Fibroblast of peridontal ligament (primary cell): Measurements from ENCODE around the gene DNMT3A.
A peak's percentile ranks its signal among the peaks of the same experiment; 100 is the strongest.

ENCODE experiments used
- DNase-seq: peaks from one replicate; pipeline ENCODE4 v3.0.0-alpha.2; 2010; ENCODE audit errors: extremely low read depth

The DNMT3A gene

GRCh38 chr2:25347205-25347815 is 5.6 kb upstream of the DNMT3A start:
- no peak for DNase-seq

DNA sequence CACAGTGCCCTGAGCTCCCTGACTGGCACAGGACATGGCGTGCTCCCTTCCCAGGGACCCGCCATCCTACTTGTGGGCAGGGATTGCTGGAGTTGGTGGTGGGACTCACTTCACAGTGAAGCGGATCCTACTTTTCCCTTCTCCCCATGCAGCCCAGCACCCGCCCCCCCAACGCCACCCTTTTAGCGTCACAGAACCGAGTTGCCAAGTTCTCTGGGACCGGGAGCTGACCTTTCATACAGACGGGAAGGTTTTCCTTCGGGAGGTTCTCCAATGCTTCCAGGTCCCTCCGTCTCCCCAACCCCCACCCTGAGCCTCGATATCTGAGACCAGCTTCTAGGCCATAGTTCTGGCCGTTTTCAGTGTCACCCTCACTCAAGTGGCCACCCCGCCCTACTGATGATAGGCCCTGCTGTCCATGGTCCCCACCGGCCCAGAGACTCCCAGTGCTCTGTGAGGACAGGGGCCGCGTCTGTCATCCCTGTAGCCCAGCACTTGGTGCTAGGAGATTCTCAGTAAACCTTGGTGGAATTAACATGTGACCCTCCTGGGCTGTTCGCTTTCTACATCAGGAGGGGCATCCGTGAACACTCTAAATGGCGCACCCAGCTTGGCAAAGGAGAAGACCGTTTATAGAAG is 1.6 kb upstream of the DNMT3A start:
- no peak for DNase-seq

DNA sequence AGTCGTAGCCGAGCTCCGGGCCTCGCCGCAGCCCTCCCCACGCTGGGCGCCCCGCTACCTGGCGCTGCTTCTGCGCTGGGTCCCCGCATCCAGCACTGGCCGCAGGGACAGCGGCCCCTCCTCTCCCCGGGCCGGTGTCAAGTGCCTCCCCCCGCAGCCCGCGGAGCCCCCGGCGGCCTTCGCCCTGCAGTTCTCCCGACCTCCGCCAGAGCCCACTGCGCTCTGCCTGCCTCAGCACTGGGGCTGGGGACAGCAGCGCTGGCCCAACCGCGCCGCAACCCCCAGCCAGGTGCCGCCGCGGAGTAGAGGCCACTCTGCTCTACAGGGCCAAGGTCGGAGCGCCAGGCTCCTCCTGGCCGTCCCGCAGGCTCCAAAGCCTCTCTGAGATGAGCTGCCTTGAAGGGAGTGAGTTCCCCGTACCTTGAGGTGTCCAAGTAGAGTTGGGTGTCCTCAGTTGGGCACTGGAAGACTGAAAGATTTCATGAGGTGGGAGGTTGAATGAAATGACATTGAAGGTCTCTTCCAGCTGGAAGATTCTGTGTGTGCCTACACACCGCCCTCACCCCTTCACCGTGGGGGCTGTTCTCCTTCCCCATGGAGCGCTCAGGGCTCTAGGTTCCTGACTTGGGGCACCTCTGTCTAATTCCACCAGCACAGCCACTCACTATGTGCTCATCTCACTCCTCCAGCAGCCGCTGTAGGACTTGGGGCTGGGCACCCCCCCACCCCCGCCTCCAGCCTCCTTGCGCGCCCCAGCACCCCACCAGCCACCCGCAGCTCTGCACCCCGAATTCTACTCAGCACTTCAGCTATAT is 854 bp upstream of the DNMT3A start:
- DNase-seq: peak; percentile 66

DNA sequence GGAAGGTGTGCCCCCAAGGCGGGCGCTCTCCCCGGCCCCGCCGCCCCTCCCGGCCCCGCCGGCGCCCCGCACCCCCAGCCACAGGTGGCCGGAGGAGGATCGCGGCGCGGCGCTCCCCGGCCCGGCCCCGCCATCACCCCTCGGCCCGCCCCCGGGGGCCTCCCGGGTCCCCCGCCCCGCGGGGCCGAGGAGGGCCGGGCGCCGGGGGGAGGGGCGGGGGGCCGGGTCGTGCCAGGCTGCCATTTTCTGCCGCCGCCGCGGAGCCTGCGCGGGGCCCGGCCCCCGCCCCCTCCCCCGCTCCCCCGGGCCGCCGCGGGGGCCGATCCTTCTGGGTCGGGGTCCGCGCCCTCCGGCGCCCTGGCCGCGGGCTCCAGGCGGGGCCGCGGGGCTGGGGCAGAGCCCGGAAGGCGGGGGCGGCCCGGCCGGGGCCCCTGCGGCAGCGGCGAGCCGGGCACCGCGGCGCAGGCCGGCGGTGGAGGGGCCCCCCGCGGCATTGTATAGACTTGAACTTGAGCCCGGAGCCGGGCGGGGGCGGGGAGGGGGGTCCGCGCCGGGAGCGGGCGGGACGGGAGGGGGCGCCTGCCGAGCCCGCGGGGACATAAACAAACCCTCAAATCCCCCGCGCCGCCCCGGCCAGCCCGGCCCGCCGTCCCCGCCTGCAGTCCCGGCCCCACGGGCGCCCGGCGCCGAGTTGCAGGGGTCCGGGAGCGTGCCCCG is 556 bp downstream of the DNMT3A start:
- DNase-seq: no peak

- DNase-seq: no peak
These were observed 1.4 kb downstream of the DNMT3A start for GRCh38 chr2:25340181-25340921.

GRCh38 chr2:25339791-25340180 is 1.9 kb downstream of the DNMT3A start:
- no peak for DNase-seq

GRCh38 chr2:25339211-25339674 is 2.5 kb downstream of the DNMT3A start:
- no peak for DNase-seq

DNA sequence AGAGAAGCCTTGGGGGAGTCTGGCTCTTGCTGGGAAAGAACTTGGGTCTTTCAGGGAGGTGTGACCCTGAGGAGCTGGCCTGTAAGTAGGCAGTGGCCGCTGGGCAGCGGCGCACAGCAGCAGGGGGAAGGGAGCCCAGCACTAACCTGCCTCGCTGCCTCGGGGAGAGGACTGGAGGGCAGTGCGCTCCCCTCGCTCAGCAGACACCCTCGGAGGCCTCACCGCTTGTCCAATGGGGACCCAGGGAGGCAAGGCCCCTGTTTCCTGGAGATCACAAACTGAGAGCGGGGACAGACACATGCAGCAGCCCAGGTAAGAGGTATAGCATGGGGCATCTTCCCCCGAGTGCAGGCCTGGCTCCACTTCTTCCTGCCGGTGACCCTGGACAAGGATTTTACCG is 3.3 kb downstream of the DNMT3A start:
- no peak for DNase-seq

DNA sequence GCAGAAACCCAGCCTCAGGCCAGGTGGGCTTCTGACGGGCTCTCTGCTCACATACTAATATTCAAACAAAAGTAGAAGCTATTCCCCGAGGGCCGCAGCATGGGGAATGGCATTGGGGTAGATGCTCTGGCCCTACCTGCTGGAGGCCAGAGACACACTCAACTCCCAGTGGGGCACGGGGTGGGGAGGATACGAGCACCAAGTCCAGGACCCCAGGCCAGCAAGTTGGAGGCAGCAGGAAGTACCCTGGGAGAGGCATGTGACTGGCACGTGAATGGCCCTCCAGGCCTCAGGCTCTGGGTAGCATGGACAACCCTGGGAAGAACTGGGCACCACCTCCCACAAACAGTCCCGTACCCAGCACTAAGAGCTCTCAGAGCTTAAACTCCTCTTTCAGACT is 3.8 kb downstream of the DNMT3A start:
- no peak for DNase-seq

GRCh38 chr2:25337276-25337675 is 4.4 kb downstream of the DNMT3A start:
- no peak for DNase-seq

- no peak for DNase-seq
These were observed 5.3 kb downstream of the DNMT3A start for GRCh38 chr2:25336383-25336841.

- no peak for DNase-seq
These were observed 5.8 kb downstream of the DNMT3A start for GRCh38 chr2:25335971-25336370.

- no peak for DNase-seq
These were observed 6.5 kb downstream of the DNMT3A start for GRCh38 chr2:25335204-25335603.

DNA sequence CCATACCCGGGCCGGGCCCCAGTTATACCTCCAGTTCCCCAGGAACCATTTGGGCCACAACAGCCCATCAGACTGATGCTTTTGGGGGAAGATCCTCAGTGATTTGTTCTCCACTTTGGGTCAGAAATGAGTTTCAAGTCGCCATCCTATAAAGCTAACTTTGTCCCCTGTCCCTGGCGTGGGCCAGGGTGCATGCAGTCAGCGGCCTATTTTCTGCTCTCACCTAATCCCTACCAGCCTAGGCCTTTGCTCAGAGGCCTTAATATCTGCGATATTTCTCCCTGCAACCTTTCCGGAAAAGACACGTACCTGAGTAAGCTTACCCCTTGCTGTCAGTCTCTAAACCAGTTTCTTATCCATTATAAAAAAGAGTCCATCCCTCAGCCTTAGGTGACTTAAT is 7.2 kb downstream of the DNMT3A start:
- DNase-seq: no peak

DNA sequence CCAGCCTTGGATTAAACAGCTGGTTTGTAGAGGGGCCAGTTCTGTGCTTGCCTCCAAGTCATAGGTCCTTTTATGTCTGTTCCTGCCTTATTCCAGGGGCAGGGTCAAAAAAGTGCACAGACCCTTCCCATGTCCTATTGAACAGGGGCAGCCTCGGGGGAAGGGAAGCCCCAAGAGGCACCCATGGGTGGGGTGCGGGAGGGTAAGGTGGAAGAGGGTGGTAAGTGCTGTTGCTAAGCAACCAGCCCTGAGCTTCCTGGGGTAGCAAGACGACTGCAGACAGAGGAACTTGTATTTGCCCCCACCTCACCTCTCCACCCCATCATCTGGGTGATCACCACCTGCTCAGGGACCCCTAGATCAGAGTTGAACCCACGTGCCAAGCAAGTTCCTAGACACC is 7.7 kb downstream of the DNMT3A start:
- DNase-seq: no peak

GRCh38 chr2:25332571-25332970 is 9.2 kb downstream of the DNMT3A start:
- DNase-seq: no peak

- DNase-seq: no peak
These were observed 9.9 kb downstream of the DNMT3A start for GRCh38 chr2:25331686-25332365.

DNA sequence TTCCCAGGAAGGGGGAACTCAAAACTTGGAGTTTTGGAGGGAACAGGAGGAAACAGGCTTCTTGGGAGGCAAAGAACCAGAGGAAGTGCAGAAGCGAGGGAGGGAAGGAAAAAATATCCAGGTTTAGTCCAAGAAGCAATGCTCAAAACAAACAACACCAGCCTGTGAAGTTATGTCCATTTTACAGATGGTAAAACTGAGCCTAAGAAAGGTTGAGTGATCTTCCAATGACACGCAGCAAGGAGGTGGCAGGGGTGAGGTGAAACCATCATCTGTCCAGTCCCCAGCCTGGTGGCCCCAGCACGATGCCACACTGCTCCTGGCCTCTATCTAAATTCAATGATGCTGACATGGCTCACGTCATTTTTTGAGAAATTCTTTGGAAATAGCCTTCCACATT is 10.8 kb downstream of the DNMT3A start:
- no peak for DNase-seq

DNA sequence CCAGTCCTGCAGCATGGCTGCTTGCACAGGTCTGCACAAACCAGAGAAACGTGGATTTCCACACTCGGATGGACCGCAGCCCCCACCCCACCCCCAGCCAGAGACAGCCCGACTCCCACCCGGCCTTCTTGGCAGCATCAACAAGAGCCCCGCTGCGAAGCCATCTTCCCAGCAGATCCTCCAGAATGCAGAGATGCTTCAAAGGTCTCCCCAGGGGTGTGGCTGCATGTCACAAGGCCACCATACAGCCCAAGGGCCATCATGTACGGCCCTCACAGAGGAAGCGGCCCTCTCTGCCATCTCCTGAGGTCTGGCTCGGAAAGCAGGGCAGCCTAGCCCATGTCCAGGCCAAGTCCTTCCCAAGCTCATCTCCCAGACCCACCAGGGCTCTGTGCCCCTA is 11.5 kb downstream of the DNMT3A start:
- no peak for DNase-seq

DNA sequence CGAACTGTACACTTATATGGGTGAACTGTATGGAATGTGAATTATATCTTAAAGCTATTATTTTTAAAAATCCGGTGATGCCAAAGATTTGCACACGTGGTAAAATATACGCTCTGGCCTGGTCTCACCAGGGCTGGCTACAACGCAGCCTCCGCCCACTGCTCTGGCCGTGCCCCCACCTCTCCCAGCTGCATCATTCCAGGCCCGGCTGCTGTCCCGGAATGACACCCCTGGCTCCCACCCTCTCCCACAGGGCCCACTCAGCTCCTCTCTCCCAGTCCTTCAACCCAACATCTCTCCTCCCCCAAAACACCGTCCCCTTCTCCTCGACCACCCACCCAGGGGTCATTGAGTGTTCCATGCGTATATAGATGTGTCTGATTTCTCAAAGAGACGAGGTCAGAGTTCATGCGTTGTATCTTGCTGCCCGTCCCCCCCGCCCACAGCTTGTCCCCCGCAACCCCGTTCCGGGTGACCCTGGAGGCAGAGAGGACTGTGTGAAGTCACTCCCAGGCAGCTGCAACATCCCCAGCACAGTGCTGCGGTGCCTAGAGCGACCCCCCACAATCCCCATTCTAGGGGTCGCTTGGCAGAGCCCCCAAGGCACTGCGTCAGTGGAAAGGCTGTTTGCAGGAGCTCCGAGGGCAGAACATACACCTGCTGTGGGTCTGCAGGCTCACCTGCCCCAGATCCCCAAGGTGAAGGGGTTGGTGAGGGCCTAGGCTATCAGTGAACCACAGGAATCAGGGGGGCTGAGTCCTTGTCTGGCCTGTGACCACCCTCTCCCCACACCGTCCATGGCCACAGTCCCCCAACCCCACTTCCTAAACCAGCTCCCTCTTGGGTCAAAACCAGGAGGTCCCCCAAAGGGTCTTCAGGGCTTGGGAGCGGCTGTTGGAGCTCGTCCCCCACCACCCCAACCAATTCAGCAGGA is 13.3 kb downstream of the DNMT3A start:
- DNase-seq: no peak
